HEK293 (cell line): ENCODE data around the gene CDH23.

Experiments used
- CTCF ChIA-PET: fragments of 350-600 bp; formaldehyde crosslinking; extraction: SDS; loops from one replicate; lab custom pipeline; 2021; ENCODE audit warnings: antibody characterized with exemption; lab: Yijun Ruan, JAX
- POLR2A ChIA-PET: fragments of 300-600 bp; formaldehyde crosslinking; extraction: SDS; loops from one replicate; lab custom pipeline; 2020; ENCODE audit warnings: antibody characterized with exemption, inconsistent platforms; lab: Yijun Ruan, JAX
- H3K27ac ChIP-seq: fragments of 200-500 bp; sonication (Bioruptor generic); 2 replicates; pipeline ENCODE4 v1.5.1; 2014; ENCODE audit warnings: low read depth, low read length, control low read depth, inconsistent platforms; ENCODE audit errors: extremely low read depth
- H3K36me3 ChIP-seq, 2 experiments: fragments of 200-500 bp in 1 of 2; sonication (Bioruptor generic) in 1 of 2; 1 replicate in 1 of 2; 2 replicates in 1 of 2; pipeline ENCODE4 v1.5.1; 2014 to 2017; ENCODE audit warnings: inconsistent platforms in 2 of 2, low read length in 2 of 2; ENCODE audit not compliant: control insufficient read depth in 2 of 2, insufficient read depth in 1 of 2
- H3K4me1 ChIP-seq: fragments of 200-500 bp; sonication (Bioruptor generic); 2 replicates; pipeline ENCODE4 v1.5.1; 2014; ENCODE audit warnings: mild to moderate bottlenecking, low read length, inconsistent platforms; ENCODE audit not compliant: control insufficient read depth, insufficient read depth
- H3K4me3 ChIP-seq: 2 replicates; pipeline ENCODE4 v1.5.1; 2011; ENCODE audit warnings: low read depth, mild to moderate bottlenecking, control low read depth, low read length, moderate library complexity
- H3K9me3 ChIP-seq: fragments of 200-500 bp; sonication (Bioruptor generic); 2 replicates; pipeline ENCODE4 v1.5.1; 2014; ENCODE audit warnings: low read depth, low read length, inconsistent platforms; ENCODE audit not compliant: control insufficient read depth, insufficient read depth
- FEZF1 ChIP-seq: fragments of 450-650 bp; formaldehyde crosslinking; IDR thresholded peaks from 2 replicates; pipeline ENCODE4 v1.5.1; 2016; ENCODE audit warnings: missing biosample characterization, missing genetic modification characterization
- GLIS1 ChIP-seq: fragments of 450-650 bp; formaldehyde crosslinking; IDR thresholded peaks from 2 replicates; pipeline ENCODE4 v1.5.1; 2016; ENCODE audit warnings: missing biosample characterization, missing genetic modification characterization
- GLIS2 ChIP-seq: fragments of 450-650 bp; formaldehyde crosslinking; IDR thresholded peaks from 2 replicates; pipeline ENCODE4 v1.5.1; 2016; ENCODE audit warnings: missing biosample characterization, missing genetic modification characterization
- MYNN ChIP-seq: fragments of 450-650 bp; formaldehyde crosslinking; IDR thresholded peaks from 2 replicates; pipeline ENCODE4 v1.5.1; 2016; ENCODE audit warnings: missing biosample characterization, missing genetic modification characterization, borderline replicate concordance
- REPIN1 ChIP-seq: fragments of 450-650 bp; formaldehyde crosslinking; IDR thresholded peaks from 2 replicates; pipeline ENCODE4 v1.5.1; 2017; ENCODE audit warnings: missing biosample characterization, missing genetic modification characterization, low read depth
- ZFHX2 ChIP-seq: fragments of 450-650 bp; formaldehyde crosslinking; conservative IDR thresholded peaks from 2 replicates; pipeline ENCODE4 v1.5.1; 2016; ENCODE audit warnings: missing biosample characterization, missing genetic modification characterization
- ZFP37 ChIP-seq: fragments of 450-650 bp; formaldehyde crosslinking; IDR thresholded peaks from 2 replicates; pipeline ENCODE4 v1.5.1; 2016; ENCODE audit warnings: missing biosample characterization, missing genetic modification characterization
- ZIC2 ChIP-seq: fragments of 450-650 bp; formaldehyde crosslinking; IDR thresholded peaks from 2 replicates; pipeline ENCODE4 v1.5.1; 2016; ENCODE audit warnings: missing biosample characterization, missing genetic modification characterization
- ZNF132 ChIP-seq: fragments of 450-650 bp; formaldehyde crosslinking; IDR thresholded peaks from 2 replicates; pipeline ENCODE4 v1.5.1; 2017; ENCODE audit warnings: missing biosample characterization, missing genetic modification characterization, borderline replicate concordance
- ZNF140 ChIP-seq: fragments of 450-650 bp; formaldehyde crosslinking; IDR thresholded peaks from 2 replicates; pipeline ENCODE4 v1.5.1; 2016; ENCODE audit warnings: missing biosample characterization, missing genetic modification characterization
- ZNF184 ChIP-seq: fragments of 450-650 bp; IDR thresholded peaks from 2 replicates; pipeline ENCODE4 v1.5.1; 2018; ENCODE audit warnings: missing biosample characterization, mild to moderate bottlenecking, missing genetic modification characterization
- ZNF221 ChIP-seq: fragments of 450-650 bp; formaldehyde crosslinking; IDR thresholded peaks from 2 replicates; pipeline ENCODE4 v1.5.1; 2017; ENCODE audit warnings: missing biosample characterization, missing genetic modification characterization, borderline replicate concordance
- ZNF354C ChIP-seq: fragments of 450-650 bp; formaldehyde crosslinking; IDR thresholded peaks from 2 replicates; pipeline ENCODE4 v1.5.1; 2016; ENCODE audit warnings: missing biosample characterization, missing genetic modification characterization, low read depth, borderline replicate concordance
- ZNF423 ChIP-seq: fragments of 450-650 bp; formaldehyde crosslinking; IDR thresholded peaks from 2 replicates; pipeline ENCODE4 v1.5.1; 2016; ENCODE audit warnings: missing biosample characterization, missing genetic modification characterization
- ZNF521 ChIP-seq: fragments of 450-650 bp; formaldehyde crosslinking; IDR thresholded peaks from 2 replicates; pipeline ENCODE4 v1.5.1; 2017; ENCODE audit warnings: missing biosample characterization, mild to moderate bottlenecking, missing genetic modification characterization
- ZNF571 ChIP-seq: fragments of 450-650 bp; formaldehyde crosslinking; IDR thresholded peaks from 2 replicates; pipeline ENCODE4 v1.5.0; 2017; ENCODE audit warnings: missing biosample characterization, missing genetic modification characterization
- ZNF621 ChIP-seq: fragments of 450-650 bp; formaldehyde crosslinking; IDR thresholded peaks from 2 replicates; pipeline ENCODE4 v1.5.1; 2017; ENCODE audit warnings: missing biosample characterization, missing genetic modification characterization
- ZNF664 ChIP-seq: fragments of 450-650 bp; formaldehyde crosslinking; IDR thresholded peaks from 2 replicates; pipeline ENCODE4 v1.5.1; 2016; ENCODE audit warnings: missing biosample characterization, missing genetic modification characterization
- ZSCAN30 ChIP-seq: fragments of 450-650 bp; IDR thresholded peaks from 2 replicates; pipeline ENCODE4 v1.5.1; 2018; ENCODE audit warnings: missing biosample characterization, mild to moderate bottlenecking, missing genetic modification characterization, moderate library complexity
- TF ChIP-seq, protein P1 (sequence below): fragments of 450-650 bp; formaldehyde crosslinking; IDR thresholded peaks from 2 replicates; pipeline ENCODE4 v1.5.1; 2016; ENCODE audit warnings: missing biosample characterization, missing genetic modification characterization
- TF ChIP-seq, protein P2 (sequence below): fragments of 450-650 bp; formaldehyde crosslinking; IDR thresholded peaks from 2 replicates; pipeline ENCODE4 v1.5.0; 2017; ENCODE audit warnings: missing biosample characterization, missing genetic modification characterization, borderline replicate concordance
- TF ChIP-seq, protein P3 (sequence below): fragments of 450-650 bp; formaldehyde crosslinking; IDR thresholded peaks from 2 replicates; pipeline ENCODE4 v1.5.1; 2016; ENCODE audit warnings: missing biosample characterization, missing genetic modification characterization, borderline replicate concordance

CDH23 gene

DNA sequence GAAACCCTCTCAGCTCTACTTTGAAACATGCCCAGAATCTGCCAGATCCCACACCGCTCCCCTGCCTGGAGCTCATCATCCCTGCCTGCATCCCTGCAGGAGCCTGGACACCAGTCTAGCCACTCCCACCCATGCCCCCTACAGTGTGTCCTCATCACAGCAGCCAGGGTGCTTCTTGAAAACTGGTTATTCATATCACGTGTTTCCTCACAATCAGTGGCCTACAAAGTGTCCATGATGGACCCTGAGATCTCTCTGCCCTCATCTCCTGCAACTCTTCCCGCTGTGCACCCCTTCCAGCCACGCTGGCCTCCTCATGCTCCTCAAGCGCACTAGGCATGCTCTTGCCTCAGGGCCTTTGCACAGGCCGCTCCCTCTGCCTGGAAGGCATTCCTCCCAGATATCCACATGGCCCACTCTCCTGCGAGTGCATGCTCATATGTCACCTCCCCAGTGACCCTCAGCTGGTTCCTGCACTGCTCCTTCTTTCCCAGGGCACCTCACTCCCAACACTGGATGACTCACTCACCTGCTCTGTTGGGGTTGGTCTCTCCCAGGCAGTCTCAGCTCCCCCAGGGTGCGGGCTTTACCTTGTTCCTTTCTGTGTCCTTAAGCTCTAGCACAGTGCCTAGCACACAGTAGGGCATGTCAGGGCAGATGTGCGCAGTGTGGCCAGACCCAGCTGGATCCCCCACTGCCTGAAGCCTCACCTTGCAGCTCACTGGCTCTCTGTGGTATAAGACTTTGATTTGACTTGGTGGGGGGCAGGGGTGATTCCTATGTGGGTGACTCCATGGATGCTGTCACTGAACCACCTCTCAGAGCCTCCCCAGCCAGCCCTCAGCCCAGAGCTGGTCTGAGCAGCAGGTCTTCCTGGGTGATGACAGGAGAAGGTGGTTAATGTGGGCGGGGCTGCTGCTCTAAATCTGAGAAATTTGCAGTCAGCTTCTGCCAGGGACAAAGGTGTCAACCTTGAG, 37.3 kb downstream of the CDH23 start (continued):
- TF ChIP-seq ZNF132 (tag by site-specific recombination): no peak
- TF ChIP-seq MYNN (tag by site-specific recombination): no peak
- TF ChIP-seq, protein P1, sequence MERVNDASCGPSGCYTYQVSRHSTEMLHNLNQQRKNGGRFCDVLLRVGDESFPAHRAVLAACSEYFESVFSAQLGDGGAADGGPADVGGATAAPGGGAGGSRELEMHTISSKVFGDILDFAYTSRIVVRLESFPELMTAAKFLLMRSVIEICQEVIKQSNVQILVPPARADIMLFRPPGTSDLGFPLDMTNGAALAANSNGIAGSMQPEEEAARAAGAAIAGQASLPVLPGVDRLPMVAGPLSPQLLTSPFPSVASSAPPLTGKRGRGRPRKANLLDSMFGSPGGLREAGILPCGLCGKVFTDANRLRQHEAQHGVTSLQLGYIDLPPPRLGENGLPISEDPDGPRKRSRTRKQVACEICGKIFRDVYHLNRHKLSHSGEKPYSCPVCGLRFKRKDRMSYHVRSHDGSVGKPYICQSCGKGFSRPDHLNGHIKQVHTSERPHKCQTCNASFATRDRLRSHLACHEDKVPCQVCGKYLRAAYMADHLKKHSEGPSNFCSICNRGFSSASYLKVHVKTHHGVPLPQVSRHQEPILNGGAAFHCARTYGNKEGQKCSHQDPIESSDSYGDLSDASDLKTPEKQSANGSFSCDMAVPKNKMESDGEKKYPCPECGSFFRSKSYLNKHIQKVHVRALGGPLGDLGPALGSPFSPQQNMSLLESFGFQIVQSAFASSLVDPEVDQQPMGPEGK (tag by site-specific recombination): 0 out of 2 replicates have a peak, but pooled peaks have one; percentile 18
- TF ChIP-seq REPIN1 (tag by site-specific recombination): no peak
- TF ChIP-seq ZNF664 (tag by site-specific recombination): no peak
- no peak for TF ChIP-seq ZNF184
- peak; percentile 60 for TF ChIP-seq GLIS2
- no peak for TF ChIP-seq ZNF423 (tag by site-specific recombination)
- TF ChIP-seq ZIC2 (tag by site-specific recombination): peak; percentile 83
- no peak for TF ChIP-seq ZFP37 (tag by site-specific recombination)
- TF ChIP-seq ZNF621 (tag by site-specific recombination): no peak
- TF ChIP-seq, protein P2, sequence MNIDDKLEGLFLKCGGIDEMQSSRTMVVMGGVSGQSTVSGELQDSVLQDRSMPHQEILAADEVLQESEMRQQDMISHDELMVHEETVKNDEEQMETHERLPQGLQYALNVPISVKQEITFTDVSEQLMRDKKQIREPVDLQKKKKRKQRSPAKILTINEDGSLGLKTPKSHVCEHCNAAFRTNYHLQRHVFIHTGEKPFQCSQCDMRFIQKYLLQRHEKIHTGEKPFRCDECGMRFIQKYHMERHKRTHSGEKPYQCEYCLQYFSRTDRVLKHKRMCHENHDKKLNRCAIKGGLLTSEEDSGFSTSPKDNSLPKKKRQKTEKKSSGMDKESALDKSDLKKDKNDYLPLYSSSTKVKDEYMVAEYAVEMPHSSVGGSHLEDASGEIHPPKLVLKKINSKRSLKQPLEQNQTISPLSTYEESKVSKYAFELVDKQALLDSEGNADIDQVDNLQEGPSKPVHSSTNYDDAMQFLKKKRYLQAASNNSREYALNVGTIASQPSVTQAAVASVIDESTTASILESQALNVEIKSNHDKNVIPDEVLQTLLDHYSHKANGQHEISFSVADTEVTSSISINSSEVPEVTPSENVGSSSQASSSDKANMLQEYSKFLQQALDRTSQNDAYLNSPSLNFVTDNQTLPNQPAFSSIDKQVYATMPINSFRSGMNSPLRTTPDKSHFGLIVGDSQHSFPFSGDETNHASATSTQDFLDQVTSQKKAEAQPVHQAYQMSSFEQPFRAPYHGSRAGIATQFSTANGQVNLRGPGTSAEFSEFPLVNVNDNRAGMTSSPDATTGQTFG: no peak
- TF ChIP-seq ZSCAN30 (tag by site-specific recombination): no peak
- no peak for TF ChIP-seq ZNF140
- TF ChIP-seq GLIS1 (tag by site-specific recombination): peak; percentile 100
- peak; percentile 67 for TF ChIP-seq ZFHX2

DNA sequence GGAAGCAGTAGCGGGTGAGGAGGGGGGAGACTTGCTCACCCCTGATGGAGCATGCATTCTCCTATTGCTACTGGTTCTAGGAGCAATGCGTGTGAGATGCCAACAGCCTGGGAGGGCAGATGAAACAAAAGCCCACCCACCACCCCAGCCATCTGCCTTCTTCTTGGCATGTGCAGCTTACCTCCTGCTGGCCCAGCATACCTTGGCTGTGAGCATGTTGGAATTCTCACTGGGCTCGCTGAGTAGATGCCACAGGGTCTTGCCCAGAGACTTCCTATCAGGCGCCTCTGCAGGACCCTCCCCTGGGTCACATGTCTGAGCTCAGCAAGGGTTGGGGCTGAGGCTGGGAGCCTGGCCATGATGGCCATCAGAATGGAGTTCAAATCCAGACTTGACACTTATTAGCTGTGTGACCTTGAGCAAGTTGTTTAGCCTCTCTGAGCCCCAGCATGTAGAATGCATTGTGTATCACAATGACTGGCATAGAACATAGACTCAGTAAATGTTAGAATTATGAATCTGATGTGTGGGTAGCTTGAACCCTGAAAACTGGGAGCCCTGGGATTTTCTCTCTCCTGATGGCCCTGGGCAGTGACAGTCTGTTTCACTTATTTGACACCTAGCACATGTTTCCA, 38.2 kb downstream of the CDH23 start:
- H3K4me3 ChIP-seq: no peak overlapping the region
- POLR2A ChIA-PET: no interaction called here
- CTCF ChIA-PET: interaction anchor here (0.6 kb wide), 1 partner anchor 165 kb away, joined by 4 read pairs; no protein-coding TSS in a partner anchor

More for the DNA sequence above, 38.2 kb downstream of the CDH23 start:
- H3K9me3 ChIP-seq: no peaks in the 10 kb centered on the region
- H3K27ac ChIP-seq: no peak overlapping the region
- TF ChIP-seq ZNF571 (tag by site-specific recombination) (no peak), ZNF221 (tag by site-specific recombination) (no peak), ZNF521 (tag by site-specific recombination) (no peak), FEZF1 (no peak), ZNF354C (tag by site-specific recombination) (no peak)
- TF ChIP-seq, protein P3, sequence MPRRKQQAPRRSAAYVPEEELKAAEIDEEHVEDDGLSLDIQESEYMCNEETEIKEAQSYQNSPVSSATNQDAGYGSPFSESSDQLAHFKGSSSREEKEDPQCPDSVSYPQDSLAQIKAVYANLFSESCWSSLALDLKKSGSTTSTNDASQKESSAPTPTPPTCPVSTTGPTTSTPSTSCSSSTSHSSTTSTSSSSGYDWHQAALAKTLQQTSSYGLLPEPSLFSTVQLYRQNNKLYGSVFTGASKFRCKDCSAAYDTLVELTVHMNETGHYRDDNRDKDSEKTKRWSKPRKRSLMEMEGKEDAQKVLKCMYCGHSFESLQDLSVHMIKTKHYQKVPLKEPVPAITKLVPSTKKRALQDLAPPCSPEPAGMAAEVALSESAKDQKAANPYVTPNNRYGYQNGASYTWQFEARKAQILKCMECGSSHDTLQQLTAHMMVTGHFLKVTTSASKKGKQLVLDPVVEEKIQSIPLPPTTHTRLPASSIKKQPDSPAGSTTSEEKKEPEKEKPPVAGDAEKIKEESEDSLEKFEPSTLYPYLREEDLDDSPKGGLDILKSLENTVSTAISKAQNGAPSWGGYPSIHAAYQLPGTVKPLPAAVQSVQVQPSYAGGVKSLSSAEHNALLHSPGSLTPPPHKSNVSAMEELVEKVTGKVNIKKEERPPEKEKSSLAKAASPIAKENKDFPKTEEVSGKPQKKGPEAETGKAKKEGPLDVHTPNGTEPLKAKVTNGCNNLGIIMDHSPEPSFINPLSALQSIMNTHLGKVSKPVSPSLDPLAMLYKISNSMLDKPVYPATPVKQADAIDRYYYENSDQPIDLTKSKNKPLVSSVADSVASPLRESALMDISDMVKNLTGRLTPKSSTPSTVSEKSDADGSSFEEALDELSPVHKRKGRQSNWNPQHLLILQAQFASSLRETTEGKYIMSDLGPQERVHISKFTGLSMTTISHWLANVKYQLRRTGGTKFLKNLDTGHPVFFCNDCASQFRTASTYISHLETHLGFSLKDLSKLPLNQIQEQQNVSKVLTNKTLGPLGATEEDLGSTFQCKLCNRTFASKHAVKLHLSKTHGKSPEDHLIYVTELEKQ: no peak
- TF ChIP-seq, all 188 proteins: peak for 0
- Histone ChIP-seq H3K4me1 (no peaks in the 10 kb centered on the region), H3K36me3 (no peaks in the 10 kb centered on the region)
